ENCODE measurements around the gene DRC7.

DRC7 gene

DNA sequence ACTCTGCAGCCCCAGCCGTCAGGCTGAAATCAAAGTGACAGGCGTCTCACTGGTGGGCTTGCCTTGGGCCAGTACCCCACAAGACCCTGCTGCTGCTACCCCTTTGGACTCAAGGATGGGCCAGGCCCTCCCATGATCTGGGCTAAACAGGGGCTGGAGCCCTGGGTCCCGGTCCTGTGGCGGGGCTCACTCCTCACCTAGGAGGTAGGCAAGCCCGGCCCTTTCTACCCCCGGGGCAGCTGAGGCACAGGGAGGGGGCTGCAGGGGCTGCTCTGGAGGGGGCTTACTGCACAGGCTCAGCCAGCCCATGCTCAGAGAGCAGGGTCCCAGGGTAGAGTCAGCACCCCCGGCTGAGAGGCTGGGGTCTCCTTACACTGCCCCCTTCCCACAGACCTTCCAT lies 64.5 kb downstream of the DRC7 start:
- TF ChIP-seq FOXP2 (optimal IDR thresholded peaks at IDR 0.05; ENCODE audit: borderline replicate concordance, extremely low read depth, extremely low read length, insufficient read depth) (no peak), SIN3A (IDR thresholded peaks at IDR 0.05; ENCODE audit: borderline replicate concordance, insufficient read depth, low read length) (no peak), POLR2AphosphoS5 (IDR thresholded peaks at IDR 0.05; ENCODE audit: low read depth, low read length) (no peak), TAF1 (IDR thresholded peaks at IDR 0.05; ENCODE audit: borderline replicate concordance, insufficient read depth, low read length) (no peak)
- TF ChIP-seq, protein P1, sequence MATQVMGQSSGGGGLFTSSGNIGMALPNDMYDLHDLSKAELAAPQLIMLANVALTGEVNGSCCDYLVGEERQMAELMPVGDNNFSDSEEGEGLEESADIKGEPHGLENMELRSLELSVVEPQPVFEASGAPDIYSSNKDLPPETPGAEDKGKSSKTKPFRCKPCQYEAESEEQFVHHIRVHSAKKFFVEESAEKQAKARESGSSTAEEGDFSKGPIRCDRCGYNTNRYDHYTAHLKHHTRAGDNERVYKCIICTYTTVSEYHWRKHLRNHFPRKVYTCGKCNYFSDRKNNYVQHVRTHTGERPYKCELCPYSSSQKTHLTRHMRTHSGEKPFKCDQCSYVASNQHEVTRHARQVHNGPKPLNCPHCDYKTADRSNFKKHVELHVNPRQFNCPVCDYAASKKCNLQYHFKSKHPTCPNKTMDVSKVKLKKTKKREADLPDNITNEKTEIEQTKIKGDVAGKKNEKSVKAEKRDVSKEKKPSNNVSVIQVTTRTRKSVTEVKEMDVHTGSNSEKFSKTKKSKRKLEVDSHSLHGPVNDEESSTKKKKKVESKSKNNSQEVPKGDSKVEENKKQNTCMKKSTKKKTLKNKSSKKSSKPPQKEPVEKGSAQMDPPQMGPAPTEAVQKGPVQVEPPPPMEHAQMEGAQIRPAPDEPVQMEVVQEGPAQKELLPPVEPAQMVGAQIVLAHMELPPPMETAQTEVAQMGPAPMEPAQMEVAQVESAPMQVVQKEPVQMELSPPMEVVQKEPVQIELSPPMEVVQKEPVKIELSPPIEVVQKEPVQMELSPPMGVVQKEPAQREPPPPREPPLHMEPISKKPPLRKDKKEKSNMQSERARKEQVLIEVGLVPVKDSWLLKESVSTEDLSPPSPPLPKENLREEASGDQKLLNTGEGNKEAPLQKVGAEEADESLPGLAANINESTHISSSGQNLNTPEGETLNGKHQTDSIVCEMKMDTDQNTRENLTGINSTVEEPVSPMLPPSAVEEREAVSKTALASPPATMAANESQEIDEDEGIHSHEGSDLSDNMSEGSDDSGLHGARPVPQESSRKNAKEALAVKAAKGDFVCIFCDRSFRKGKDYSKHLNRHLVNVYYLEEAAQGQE (IDR thresholded peaks at IDR 0.05; ENCODE audit: insufficient read depth in 1 of 2, low read depth in 2 of 2, low read length in 2 of 2) = no peak

DNA sequence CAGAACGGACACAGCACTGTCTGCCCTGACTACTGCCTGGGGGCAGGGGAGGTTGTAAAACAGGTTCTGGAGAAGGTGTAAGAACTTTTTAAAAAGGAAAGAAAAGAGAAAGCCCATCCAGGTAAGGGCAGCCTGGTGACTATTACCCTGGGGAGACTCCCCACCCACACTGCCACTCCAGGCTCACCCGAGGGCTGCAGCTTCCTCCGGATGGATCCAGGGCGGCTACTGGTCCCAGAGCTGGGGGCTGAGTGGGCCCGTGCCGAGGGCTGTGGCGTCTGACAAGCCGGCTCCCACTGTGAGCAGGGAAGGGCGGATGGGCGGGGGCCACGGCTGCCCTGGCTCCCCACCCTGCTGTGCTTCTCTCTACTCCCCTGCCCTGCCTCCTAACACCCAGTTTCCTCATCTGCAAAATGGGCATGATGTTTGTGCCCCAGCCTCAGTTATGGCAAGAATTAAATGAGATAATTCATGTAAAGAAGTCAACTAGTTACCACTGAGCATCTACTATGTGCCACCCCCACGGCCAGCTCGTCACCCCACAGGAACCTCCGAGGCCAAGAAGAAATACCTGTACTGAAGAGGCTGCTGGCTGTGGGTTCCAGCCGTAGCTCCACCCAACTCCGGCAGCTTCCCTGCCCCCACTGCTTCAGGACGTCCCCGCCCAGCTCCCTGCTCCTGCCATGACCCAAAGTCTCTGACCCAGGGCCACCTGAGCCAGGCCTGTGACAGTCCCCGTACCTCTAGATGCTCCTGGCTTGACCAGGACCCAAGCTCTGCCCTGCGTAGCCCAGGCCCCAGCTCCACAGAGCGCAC lies 65.1 kb downstream of the DRC7 start:
- TF ChIP-seq POLR2AphosphoS5 (IDR thresholded peaks at IDR 0.05; ENCODE audit: low read depth, low read length) (no peak), FOXP2 (optimal IDR thresholded peaks at IDR 0.05; ENCODE audit: borderline replicate concordance, extremely low read depth, extremely low read length, insufficient read depth) (no peak), SIN3A (IDR thresholded peaks at IDR 0.05; ENCODE audit: borderline replicate concordance, insufficient read depth, low read length) (no peak), TAF1 (IDR thresholded peaks at IDR 0.05; ENCODE audit: borderline replicate concordance, insufficient read depth, low read length) (no peak)
- TF ChIP-seq, protein P1 (IDR thresholded peaks at IDR 0.05; ENCODE audit: insufficient read depth in 1 of 2, low read depth in 2 of 2, low read length in 2 of 2) = no peak

DNA sequence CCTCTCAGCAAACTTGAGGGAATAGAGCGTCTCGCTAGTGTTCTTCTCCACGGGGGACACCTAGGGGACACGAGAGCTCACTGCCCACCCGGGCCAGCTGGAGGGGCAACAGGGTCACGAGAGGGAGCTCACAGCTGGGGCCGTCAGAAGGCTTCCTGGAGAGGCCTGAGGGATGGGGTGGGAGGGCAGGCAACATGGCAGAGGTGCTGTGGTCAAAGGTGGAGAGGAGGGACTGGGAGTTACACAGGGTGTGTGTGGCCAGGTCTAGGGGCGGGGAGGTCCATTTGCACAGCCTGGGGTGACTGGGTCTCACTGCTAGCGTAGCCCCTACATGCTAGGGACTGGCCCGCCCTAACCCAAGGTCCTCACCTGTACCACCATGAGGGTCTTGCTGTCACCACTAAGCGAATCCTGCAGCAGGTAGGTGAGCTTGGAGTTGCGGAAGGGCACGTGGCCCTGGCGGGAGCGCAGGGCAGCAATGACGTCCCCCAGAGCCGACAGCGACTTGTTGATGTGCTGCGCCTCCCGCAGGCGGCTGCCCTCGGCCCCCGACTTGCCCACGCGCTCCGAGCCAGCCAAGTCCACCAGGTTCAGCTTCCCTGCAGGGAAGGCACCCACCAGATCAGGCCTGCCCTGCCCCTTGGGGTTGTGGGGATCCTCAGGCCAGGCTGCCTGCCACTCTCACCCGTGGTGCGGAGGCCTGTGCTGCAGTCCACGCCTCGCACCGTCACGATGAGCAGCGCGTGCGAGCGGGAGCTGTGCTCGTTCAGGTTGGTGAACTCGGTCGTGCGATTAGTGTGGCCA lies 66.0 kb downstream of the DRC7 start:
- TF ChIP-seq, protein P1 (IDR thresholded peaks at IDR 0.05; ENCODE audit: insufficient read depth in 1 of 2, low read depth in 2 of 2, low read length in 2 of 2) = no peak
- TF ChIP-seq FOXP2 (optimal IDR thresholded peaks at IDR 0.05; ENCODE audit: borderline replicate concordance, extremely low read depth, extremely low read length, insufficient read depth) (no peak), SIN3A (IDR thresholded peaks at IDR 0.05; ENCODE audit: borderline replicate concordance, insufficient read depth, low read length) (no peak), TAF1 (IDR thresholded peaks at IDR 0.05; ENCODE audit: borderline replicate concordance, insufficient read depth, low read length) (no peak), POLR2AphosphoS5 (IDR thresholded peaks at IDR 0.05; ENCODE audit: low read depth, low read length) (no peak)

DNA sequence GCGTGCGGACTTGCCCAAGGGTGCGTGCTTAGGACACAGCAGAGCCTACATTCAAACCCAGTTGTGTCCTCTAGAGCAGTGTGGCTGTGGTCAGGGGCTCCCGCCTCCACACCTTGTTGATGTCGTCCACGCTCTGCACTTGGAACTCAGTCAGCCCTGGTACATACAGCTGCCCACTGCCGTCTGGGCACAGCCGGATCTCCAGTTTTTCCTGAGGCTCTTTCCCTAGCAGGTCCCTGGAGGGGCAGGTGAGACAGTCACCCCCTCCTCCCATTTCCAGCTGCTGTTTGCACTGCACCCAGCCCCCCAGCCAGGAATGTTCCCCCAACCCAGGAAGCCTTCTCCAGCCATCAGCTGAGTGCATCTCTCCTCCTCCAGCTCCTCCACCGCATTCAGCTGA lies 66.7 kb downstream of the DRC7 start:
- TF ChIP-seq, protein P1 (IDR thresholded peaks at IDR 0.05; ENCODE audit: insufficient read depth in 1 of 2, low read depth in 2 of 2, low read length in 2 of 2) = no peak
- TF ChIP-seq SIN3A (IDR thresholded peaks at IDR 0.05; ENCODE audit: borderline replicate concordance, insufficient read depth, low read length) (no peak), TAF1 (IDR thresholded peaks at IDR 0.05; ENCODE audit: borderline replicate concordance, insufficient read depth, low read length) (no peak), FOXP2 (optimal IDR thresholded peaks at IDR 0.05; ENCODE audit: borderline replicate concordance, extremely low read depth, extremely low read length, insufficient read depth) (no peak), POLR2AphosphoS5 (IDR thresholded peaks at IDR 0.05; ENCODE audit: low read depth, low read length) (no peak)
